Endothelial cell of umbilical vein (primary cell): ENCODE results near the gene LGALSL. TPM values are rescaled to one million over a fixed set of nuclear protein-coding genes. Genes with fewer than 3 reads are reported as not detected.

Experiments
- BruUV-seq: library from RNA; stranded (reverse); fragments of 400-500 nt; replicated peaks from 2 replicates; lab custom pipeline; 2021; lab: Mats Ljungman, UMichigan
- CTCF ChIA-PET: fragments of 300-600, 350-600 bp; sonication (Branson Sonifier 250); formaldehyde crosslinking; loops from one replicate; lab custom pipeline; 2021; ENCODE audit warnings: antibody characterized with exemption, inconsistent platforms; lab: Charles Lee
- POLR2A ChIA-PET: fragments of 300-600, 350-600 bp; sonication (Branson Sonifier 250); formaldehyde crosslinking; loops from one replicate; lab custom pipeline; 2021; ENCODE audit warnings: antibody characterized with exemption, inconsistent platforms; lab: Charles Lee
- DNase-seq: peaks from one replicate; pipeline ENCODE4 v3.0.0-alpha.2; 2011; ENCODE audit warnings: low read depth, low spot score
- FAIRE-seq: peaks from 2 replicates; lab custom pipeline; 2011; peaks lifted over from hg19 to GRCh38; lab: Jason Lieb, UNC
- H2AFZ ChIP-seq: 2 replicates; pipeline ENCODE4 v1.6.0; 2012; ENCODE audit warnings: low read depth, low read length, control low read depth, inconsistent platforms
- H3K27ac ChIP-seq: 2 replicates; pipeline ENCODE4 v1.5.1; 2011; ENCODE audit warnings: low read depth, mild to moderate bottlenecking, control low read depth, low read length, moderate library complexity; ENCODE audit not compliant: insufficient read depth
- H3K27me3 ChIP-seq, 2 experiments: 2 replicates each; pipeline versions ENCODE4 v1.6.0 to v1.6.1; 2011; ENCODE audit warnings: low read length in 2 of 2, mixed read lengths in 1 of 2; ENCODE audit not compliant: control insufficient read depth in 2 of 2, insufficient read depth in 2 of 2
- H3K36me3 ChIP-seq, 2 experiments: 2 replicates in 1 of 2; 3 replicates in 1 of 2; pipeline ENCODE4 v1.5.1; 2011; ENCODE audit warnings: low read length in 2 of 2, mild to moderate bottlenecking in 1 of 2, moderate library complexity in 1 of 2; ENCODE audit not compliant: control insufficient read depth in 2 of 2, insufficient read depth in 2 of 2; ENCODE audit errors: extremely low read depth in 1 of 2
- H3K4me1 ChIP-seq: 3 replicates; pipeline ENCODE4 v1.5.1; 2011; ENCODE audit warnings: mild to moderate bottlenecking, low read length; ENCODE audit not compliant: control insufficient read depth, insufficient read depth; ENCODE audit errors: extremely low read depth
- H3K4me2 ChIP-seq: 2 replicates; pipeline ENCODE4 v1.6.1; 2011; ENCODE audit warnings: low read length, control low read depth, mixed read lengths; ENCODE audit not compliant: insufficient read depth
- H3K4me3 ChIP-seq, 3 experiments: fragments of 200-600 bp in 1 of 3; sonication (generic), shearing (Covaris generic) in 1 of 3; replicated peaks in 1 of 3; 2 replicates each; pipeline ENCODE4 v1.5.1; 2011 to 2016; ENCODE audit warnings: control low read depth in 3 of 3, low read length in 3 of 3, mild to moderate bottlenecking in 2 of 3, inconsistent platforms in 1 of 3, low read depth in 1 of 3, moderate library complexity in 1 of 3; ENCODE audit not compliant: insufficient read depth in 1 of 3
- H3K79me2 ChIP-seq: 2 replicates; pipeline ENCODE4 v1.6.0; 2012; ENCODE audit warnings: low read length, inconsistent platforms; ENCODE audit not compliant: control insufficient read depth, insufficient read depth
- H3K9ac ChIP-seq: replicated peaks from 2 replicates; pipeline ENCODE3; 2011; ENCODE audit warnings: low read length, control low read depth; ENCODE audit not compliant: insufficient read depth; ENCODE audit errors: extremely low read depth
- H3K9me1 ChIP-seq: replicated peaks from 3 replicates; pipeline ENCODE4 v1.6.0; 2011; ENCODE audit warnings: mild to moderate bottlenecking, low read length; ENCODE audit not compliant: control insufficient read depth, insufficient read depth; ENCODE audit errors: extremely low read depth
- H3K9me3 ChIP-seq: replicated peaks from 2 replicates; pipeline ENCODE4 v1.5.1; 2012; ENCODE audit warnings: low read length, inconsistent platforms; ENCODE audit not compliant: control insufficient read depth, insufficient read depth
- H4K20me1 ChIP-seq: replicated peaks from 2 replicates; pipeline ENCODE3; 2011; ENCODE audit warnings: mild to moderate bottlenecking, low read length; ENCODE audit not compliant: control insufficient read depth, insufficient read depth; ENCODE audit errors: extremely low read depth
- CTCF ChIP-seq, 2 donors: IDR thresholded peaks; 1 replicate in 1 of 2; 2 replicates in 1 of 2; pipeline ENCODE4 v1.5.1; 2011; ENCODE audit warnings: low read length in 2 of 2, mild to moderate bottlenecking in 2 of 2, moderate library complexity in 2 of 2, control low read depth in 1 of 2, inconsistent platforms in 1 of 2, low read depth in 1 of 2; ENCODE audit not compliant: insufficient read depth in 1 of 2; ENCODE audit errors: extremely low read depth in 1 of 2
- EZH2 ChIP-seq: IDR thresholded peaks from 2 replicates; pipeline ENCODE4 v1.6.1; 2012; ENCODE audit warnings: borderline replicate concordance, low read depth, mild to moderate bottlenecking, moderate library complexity, low read length, inconsistent platforms; ENCODE audit not compliant: severe bottlenecking
- MAX ChIP-seq: IDR thresholded peaks from 2 replicates; pipeline ENCODE4 v1.6.1; 2011; ENCODE audit not compliant: insufficient read depth, insufficient read length
- MYC ChIP-seq: IDR thresholded peaks from one replicate; pipeline ENCODE4 v1.6.1; 2011; ENCODE audit warnings: mild to moderate bottlenecking, low read depth, low read length
- POLR2A ChIP-seq: IDR thresholded peaks from 2 replicates; pipeline ENCODE4 v1.6.1; 2012; ENCODE audit warnings: low read depth, mild to moderate bottlenecking, control low read depth, low read length
- POLR2AphosphoS5 ChIP-seq: IDR thresholded peaks from 2 replicates; pipeline ENCODE4 v1.6.1; 2012; ENCODE audit warnings: low read depth, mild to moderate bottlenecking, control low read depth, low read length, moderate library complexity; ENCODE audit not compliant: insufficient read depth
- dilution Hi-C: fragments of 300-500 bp; cut with MboI; formaldehyde crosslinking; loops from one replicate; pipeline ENCODE4 v1.15.0; 2019; ENCODE audit warnings: low sequenced_read_pairs; ENCODE audit not compliant: extremely low pct_ligation_motif_present
- intact Hi-C: fragments of 100-400 bp; cut with micrococcal nuclease; formaldehyde crosslinking; loops from one replicate; pipeline ENCODE4 v1.10.0; 2022
- polyA plus RNA-seq, 4 experiments: library from polyadenylated mRNA; depleted of rRNA in 3 of 4; stranded (reverse) in 3 of 4; unstranded in 1 of 4; fragments of >200 nt; gene quantifications; 2 replicates each; pipeline versions ENCODE4 v1.2.1 to v1.2.3, GENCODE V29; 2011 to 2012; ENCODE audit warnings: missing spikeins in 1 of 4
- total RNA-seq: library from RNA; stranded (reverse); gene quantifications from 2 replicates; pipeline ENCODE4 v1.2.3, GENCODE V29; 2021

Gene LGALSL
- total and polyA plus RNA-seq, 2 donors (not counting 3 experiments of a cell fraction or from before 2014, with no cell fraction given), result 2.3 to 2.6 TPM

- H3K36me3 ChIP-seq, result no peaks in the 10 kb centered on the region
- DNase-seq (no peak), FAIRE-seq (no peak)
- no peak overlapping the region for H3K9ac ChIP-seq
- H4K20me1 ChIP-seq, result no peaks in the 10 kb centered on the region
- H3K27me3 ChIP-seq, result peaks cover 9 to 11% of the 10 kb centered on the region in 2 experiments
- dilution Hi-C loops, result no loop called here
- POLR2A ChIA-PET, result no interaction called here
- no peak overlapping the region for H3K4me3 ChIP-seq
- H2AFZ ChIP-seq, result no peak overlapping the region
- no peaks in the 10 kb centered on the region for H3K9me1 ChIP-seq
- H3K27ac ChIP-seq, result no peak overlapping the region
- BruUV-seq, result no TSS peak
- peaks cover 5% of the 10 kb centered on the region for H3K4me1 ChIP-seq
- no peak overlapping the region for H3K4me2 ChIP-seq
- CTCF ChIA-PET, result interaction anchor here (1.1 to 3.8 kb wide), 2 partner anchors 20 to 151 kb away, joined by 3 to 21 read pairs; no protein-coding TSS in a partner anchor
- H3K9me3 ChIP-seq, result no peaks in the 10 kb centered on the region
- TF ChIP-seq MAX, result no peak
- no peak for TF ChIP-seq EZH2
- no peak for TF ChIP-seq POLR2A
- no peaks in the 10 kb centered on the region for H3K79me2 ChIP-seq
- intact Hi-C loops, result no loop called here
These were observed 27.7 kb downstream of the LGALSL start for GRCh38 chr2:64481665-64482064.

GRCh38 chr2:64482243-64482642 is 28.3 kb downstream of the LGALSL start:
- no peak overlapping the region for H3K4me3 ChIP-seq
- no peak overlapping the region for H2AFZ ChIP-seq
- TF ChIP-seq MYC (no peak), EZH2 (no peak), CTCF (IDR thresholded peaks at IDR 0.05; ENCODE audit: extremely low read depth in 1 of 2, insufficient read depth in 1 of 2, low read depth in 1 of 2, low read length in 2 of 2) (no peak), POLR2AphosphoS5 (no peak), MAX (no peak), POLR2A (no peak)
- H3K9ac ChIP-seq, result no peak overlapping the region
- peaks cover 5% of the 10 kb centered on the region for H3K4me1 ChIP-seq
- H3K79me2 ChIP-seq, result no peaks in the 10 kb centered on the region
- no peak overlapping the region for H3K27ac ChIP-seq
- no peaks in the 10 kb centered on the region for H3K36me3 ChIP-seq
- H3K4me2 ChIP-seq, result no peak overlapping the region
- CTCF ChIA-PET, result interaction anchor here (1.1 to 3.8 kb wide), 5 partner anchors 8 to 433 kb away, joined by 3 to 21 read pairs (median 6); no protein-coding TSS in a partner anchor
- no peaks in the 10 kb centered on the region for H3K9me3 ChIP-seq
- H3K9me1 ChIP-seq, result no peaks in the 10 kb centered on the region
- dilution Hi-C loops, result no loop called here
- POLR2A ChIA-PET, result no interaction called here
- peaks cover 13 to 17% of the 10 kb centered on the region in 2 experiments for H3K27me3 ChIP-seq
- DNase-seq, result no peak
- no peak for FAIRE-seq
- intact Hi-C loops, result no loop called here
- BruUV-seq, result no TSS peak
- no peaks in the 10 kb centered on the region for H4K20me1 ChIP-seq
